Suprapubic skin (tissue), 4 donors: ENCODE measurements around the gene HLA-DOB.

Experiments
- CTCF ChIP-seq, 2 donors: fragments of 200-600 bp in 1 of 2; fragments of 450-650 bp in 1 of 2; sonication (generic) in 1 of 2; IDR thresholded peaks; one replicate each; pipeline ENCODE4 v1.5.1; 2016 to 2019; ENCODE audit warnings: antibody characterized with exemption in 2 of 2, mild to moderate bottlenecking in 1 of 2, moderate library complexity in 1 of 2
- POLR2A ChIP-seq, 2 donors: fragments of 450-650 bp; IDR thresholded peaks; one replicate each; pipeline ENCODE4 v1.6.1; 2017; ENCODE audit warnings: antibody characterized with exemption in 2 of 2, mild to moderate bottlenecking in 2 of 2, moderate library complexity in 2 of 2
- POLR2AphosphoS5 ChIP-seq, 3 donors: sonication (generic); formaldehyde crosslinking; IDR thresholded peaks; one replicate each; pipeline ENCODE4 v1.6.1; 2017; ENCODE audit warnings: antibody characterized with exemption in 3 of 3

GRCh38 chr6:32835167-32835893, 18.5 kb upstream of the HLA-DOB start:
- no peak for TF ChIP-seq CTCF (IDR thresholded peaks at IDR 0.05)
- no peak for TF ChIP-seq POLR2AphosphoS5 (IDR thresholded peaks at IDR 0.05)
- TF ChIP-seq POLR2A (IDR thresholded peaks at IDR 0.05): no peak
